Thyroid gland (tissue), 4 donors: ENCODE data around the gene NOX5.

Experiments used
- POLR2A ChIP-seq, 2 donors: fragments of 450-650 bp; IDR thresholded peaks; one replicate each; pipeline ENCODE4 v1.6.1; 2017; ENCODE audit warnings: antibody characterized with exemption in 2 of 2, mild to moderate bottlenecking in 2 of 2, moderate library complexity in 1 of 2
- TF ChIP-seq, protein P1 (sequence below), 6 experiments: fragments of 200-600 bp in 3 of 6; fragments of 450-650 bp in 3 of 6; sonication (generic) in 3 of 6; IDR thresholded peaks; one replicate each; pipeline ENCODE4 v1.5.1; 2016 to 2019; ENCODE audit warnings: antibody characterized with exemption in 6 of 6, mild to moderate bottlenecking in 2 of 6, inconsistent platforms in 1 of 6, moderate library complexity in 1 of 6

DNA sequence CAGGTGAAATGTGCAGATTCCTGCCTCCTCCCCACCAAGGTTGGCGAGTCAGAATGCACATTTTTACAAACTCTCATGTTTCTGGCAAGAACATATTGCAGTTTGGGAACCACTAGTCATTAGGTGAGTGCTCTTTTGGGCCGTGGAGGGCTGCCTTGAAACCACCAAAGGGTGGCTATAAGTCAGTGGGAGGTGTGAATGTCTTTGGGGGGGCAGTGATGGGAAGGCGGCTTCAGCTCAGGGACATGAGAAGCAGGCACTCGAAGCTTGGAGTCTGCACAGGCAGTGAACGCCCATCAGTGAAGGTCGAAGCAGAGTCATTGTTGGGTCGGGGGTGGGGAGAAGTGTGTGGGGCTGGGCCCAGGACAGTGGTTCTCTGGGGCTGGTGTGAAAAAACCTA lies 1.1 kb downstream of the NOX5 start:
- TF ChIP-seq, protein P1, sequence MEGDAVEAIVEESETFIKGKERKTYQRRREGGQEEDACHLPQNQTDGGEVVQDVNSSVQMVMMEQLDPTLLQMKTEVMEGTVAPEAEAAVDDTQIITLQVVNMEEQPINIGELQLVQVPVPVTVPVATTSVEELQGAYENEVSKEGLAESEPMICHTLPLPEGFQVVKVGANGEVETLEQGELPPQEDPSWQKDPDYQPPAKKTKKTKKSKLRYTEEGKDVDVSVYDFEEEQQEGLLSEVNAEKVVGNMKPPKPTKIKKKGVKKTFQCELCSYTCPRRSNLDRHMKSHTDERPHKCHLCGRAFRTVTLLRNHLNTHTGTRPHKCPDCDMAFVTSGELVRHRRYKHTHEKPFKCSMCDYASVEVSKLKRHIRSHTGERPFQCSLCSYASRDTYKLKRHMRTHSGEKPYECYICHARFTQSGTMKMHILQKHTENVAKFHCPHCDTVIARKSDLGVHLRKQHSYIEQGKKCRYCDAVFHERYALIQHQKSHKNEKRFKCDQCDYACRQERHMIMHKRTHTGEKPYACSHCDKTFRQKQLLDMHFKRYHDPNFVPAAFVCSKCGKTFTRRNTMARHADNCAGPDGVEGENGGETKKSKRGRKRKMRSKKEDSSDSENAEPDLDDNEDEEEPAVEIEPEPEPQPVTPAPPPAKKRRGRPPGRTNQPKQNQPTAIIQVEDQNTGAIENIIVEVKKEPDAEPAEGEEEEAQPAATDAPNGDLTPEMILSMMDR (IDR thresholded peaks at IDR 0.05), result no peak
- no peak for TF ChIP-seq POLR2A (IDR thresholded peaks at IDR 0.05)
